HEK293 (cell line): ENCODE results near the gene XAF1.

Source experiments
- CTCF ChIA-PET: fragments of 350-600 bp; formaldehyde crosslinking; extraction: SDS; loops from one replicate; lab custom pipeline; 2021; ENCODE audit warnings: antibody characterized with exemption; lab: Yijun Ruan, JAX
- POLR2A ChIA-PET: fragments of 300-600 bp; formaldehyde crosslinking; extraction: SDS; loops from one replicate; lab custom pipeline; 2020; ENCODE audit warnings: antibody characterized with exemption, inconsistent platforms; lab: Yijun Ruan, JAX
- H3K27ac ChIP-seq: fragments of 200-500 bp; sonication (Bioruptor generic); 2 replicates; pipeline ENCODE4 v1.5.1; 2014; ENCODE audit warnings: low read depth, low read length, control low read depth, inconsistent platforms; ENCODE audit errors: extremely low read depth
- H3K36me3 ChIP-seq, 2 experiments: fragments of 200-500 bp in 1 of 2; sonication (Bioruptor generic) in 1 of 2; 1 replicate in 1 of 2; 2 replicates in 1 of 2; pipeline ENCODE4 v1.5.1; 2014 to 2017; ENCODE audit warnings: inconsistent platforms in 2 of 2, low read length in 2 of 2; ENCODE audit not compliant: control insufficient read depth in 2 of 2, insufficient read depth in 1 of 2
- H3K4me1 ChIP-seq: fragments of 200-500 bp; sonication (Bioruptor generic); 2 replicates; pipeline ENCODE4 v1.5.1; 2014; ENCODE audit warnings: mild to moderate bottlenecking, low read length, inconsistent platforms; ENCODE audit not compliant: control insufficient read depth, insufficient read depth
- H3K4me3 ChIP-seq: 2 replicates; pipeline ENCODE4 v1.5.1; 2011; ENCODE audit warnings: low read depth, mild to moderate bottlenecking, control low read depth, low read length, moderate library complexity
- H3K9me3 ChIP-seq: fragments of 200-500 bp; sonication (Bioruptor generic); 2 replicates; pipeline ENCODE4 v1.5.1; 2014; ENCODE audit warnings: low read depth, low read length, inconsistent platforms; ENCODE audit not compliant: control insufficient read depth, insufficient read depth
- GLI2 ChIP-seq: fragments of 450-650 bp; formaldehyde crosslinking; IDR thresholded peaks from 2 replicates; pipeline ENCODE4; 2017; ENCODE audit warnings: missing biosample characterization, missing genetic modification characterization, low read depth, borderline replicate concordance
- HIC1 ChIP-seq: fragments of 450-650 bp; formaldehyde crosslinking; IDR thresholded peaks from 2 replicates; pipeline ENCODE4 v1.5.1; 2016; ENCODE audit warnings: missing biosample characterization, missing genetic modification characterization
- PRDM10 ChIP-seq: fragments of 450-650 bp; formaldehyde crosslinking; IDR thresholded peaks from 2 replicates; pipeline ENCODE4 v1.5.1; 2016; ENCODE audit warnings: missing biosample characterization, missing genetic modification characterization
- TRIM28 ChIP-seq: IDR thresholded peaks from 2 replicates; pipeline ENCODE4 v1.6.1; 2011; ENCODE audit warnings: low read length, control low read depth, borderline replicate concordance
- ZBTB1 ChIP-seq: fragments of 450-650 bp; formaldehyde crosslinking; IDR thresholded peaks from 2 replicates; pipeline ENCODE4 v1.5.1; 2016; ENCODE audit warnings: missing biosample characterization, missing genetic modification characterization
- ZBTB10 ChIP-seq: fragments of 450-650 bp; formaldehyde crosslinking; IDR thresholded peaks from 2 replicates; pipeline ENCODE4 v1.5.1; 2016; ENCODE audit warnings: missing biosample characterization, missing genetic modification characterization
- ZBTB44 ChIP-seq: fragments of 450-650 bp; IDR thresholded peaks from 2 replicates; pipeline ENCODE4 v1.5.1; 2018; ENCODE audit warnings: missing biosample characterization, mild to moderate bottlenecking, missing genetic modification characterization
- ZBTB8A ChIP-seq: fragments of 450-650 bp; formaldehyde crosslinking; IDR thresholded peaks from 2 replicates; pipeline ENCODE4 v1.5.1; 2016; ENCODE audit warnings: missing biosample characterization, missing genetic modification characterization
- ZNF184 ChIP-seq: fragments of 450-650 bp; IDR thresholded peaks from 2 replicates; pipeline ENCODE4 v1.5.1; 2018; ENCODE audit warnings: missing biosample characterization, mild to moderate bottlenecking, missing genetic modification characterization
- ZNF202 ChIP-seq: fragments of 450-650 bp; formaldehyde crosslinking; IDR thresholded peaks from 2 replicates; pipeline ENCODE4 v1.5.1; 2016; ENCODE audit warnings: missing biosample characterization, missing genetic modification characterization, borderline replicate concordance
- ZNF37A ChIP-seq: fragments of 450-650 bp; IDR thresholded peaks from 2 replicates; pipeline ENCODE4 v1.5.1; 2018; ENCODE audit warnings: missing biosample characterization, missing genetic modification characterization
- ZNF398 ChIP-seq: fragments of 450-650 bp; formaldehyde crosslinking; IDR thresholded peaks from 2 replicates; pipeline ENCODE4 v1.5.1; 2017; ENCODE audit warnings: missing biosample characterization, missing genetic modification characterization
- ZNF510 ChIP-seq: fragments of 450-650 bp; formaldehyde crosslinking; IDR thresholded peaks from 2 replicates; pipeline ENCODE4 v1.5.1; 2018; ENCODE audit warnings: mild to moderate bottlenecking, missing genetic modification characterization, missing biosample characterization; ENCODE audit not compliant: insufficient replicate concordance
- ZNF529 ChIP-seq: fragments of 450-650 bp; formaldehyde crosslinking; IDR thresholded peaks from 2 replicates; pipeline ENCODE4 v1.5.1; 2017; ENCODE audit warnings: missing genetic modification characterization, missing biosample characterization; ENCODE audit not compliant: insufficient replicate concordance
- ZNF571 ChIP-seq: fragments of 450-650 bp; formaldehyde crosslinking; IDR thresholded peaks from 2 replicates; pipeline ENCODE4 v1.5.0; 2017; ENCODE audit warnings: missing biosample characterization, missing genetic modification characterization
- ZNF585B ChIP-seq: fragments of 450-650 bp; formaldehyde crosslinking; IDR thresholded peaks from 2 replicates; pipeline ENCODE4 v1.5.1; 2016; ENCODE audit warnings: missing biosample characterization, missing genetic modification characterization
- ZNF654 ChIP-seq: fragments of 450-650 bp; formaldehyde crosslinking; IDR thresholded peaks from 2 replicates; pipeline ENCODE4 v1.5.1; 2016; ENCODE audit warnings: low read depth, missing biosample characterization, missing genetic modification characterization
- ZNF660 ChIP-seq: fragments of 450-650 bp; IDR thresholded peaks from 2 replicates; pipeline ENCODE4 v1.5.1; 2018; ENCODE audit warnings: missing biosample characterization, mild to moderate bottlenecking, missing genetic modification characterization
- ZNF785 ChIP-seq: fragments of 450-650 bp; formaldehyde crosslinking; IDR thresholded peaks from 2 replicates; pipeline ENCODE4 v1.5.1; 2016; ENCODE audit warnings: missing biosample characterization, missing genetic modification characterization
- ZNF830 ChIP-seq: fragments of 450-650 bp; IDR thresholded peaks from 2 replicates; pipeline ENCODE4 v1.5.0; 2018; ENCODE audit warnings: missing biosample characterization, missing genetic modification characterization, low read depth, mild to moderate bottlenecking, moderate library complexity

Gene XAF1

GRCh38 chr17:6755731-6756184 is at the start of gene XAF1:
XAF1 (plus strand) TSS chr17:6756046; CDS start chr17:6756079, 33 bp downstream.
- no peaks in the 10 kb centered on the region; the same call in 1 of the 2 replicates for H3K4me1 ChIP-seq
- TF ChIP-seq ZNF585B (tag by site-specific recombination) = no peak
- no peak for TF ChIP-seq ZBTB44 (tag by site-specific recombination)
- no peak for TF ChIP-seq ZNF529
- no peak for TF ChIP-seq ZNF184 (tag by site-specific recombination)
- TF ChIP-seq ZNF830 (tag by site-specific recombination) = no peak
- no peak for TF ChIP-seq ZNF571 (tag by site-specific recombination)
- TF ChIP-seq ZNF398 (tag by site-specific recombination) = no peak
- no peak for TF ChIP-seq ZNF202 (tag by site-specific recombination)
- no peak for TF ChIP-seq ZNF654
- no peak for TF ChIP-seq ZBTB10
- no peak for TF ChIP-seq TRIM28
- no peak for TF ChIP-seq ZNF510
- no peak for TF ChIP-seq ZBTB8A
- TF ChIP-seq GLI2 = no peak
- TF ChIP-seq, all 188 proteins: peak for 0
- no peaks in the 10 kb centered on the region for H3K36me3 ChIP-seq
- H3K4me3 ChIP-seq = no peak within 1 kb of the TSS
- POLR2A ChIA-PET = interaction anchor here (0.7 kb wide), 1 partner anchor 931 kb away, joined by 4 read pairs; no protein-coding TSS in a partner anchor
- H3K9me3 ChIP-seq = no peaks in the 10 kb centered on the region
- no peak within 1 kb of the TSS for H3K27ac ChIP-seq
- CTCF ChIA-PET = interaction anchor here (0.6 kb wide), 1 partner anchor 63 kb away, joined by 3 read pairs; no protein-coding TSS in a partner anchor

- no peak for TF ChIP-seq HIC1
- TF ChIP-seq ZNF785 (tag by site-specific recombination) = no peak
- TF ChIP-seq ZNF37A (tag by site-specific recombination) = no peak
- TF ChIP-seq ZBTB1 (tag by site-specific recombination) = no peak
- TF ChIP-seq PRDM10 (tag by site-specific recombination) = no peak
- no peak for TF ChIP-seq ZNF660 (tag by site-specific recombination)
- TF ChIP-seq ZNF830 (tag by site-specific recombination) = no peak
- no peaks in the 10 kb centered on the region; the same call in 1 of the 2 replicates for H3K4me1 ChIP-seq
- no peak overlapping the region for H3K27ac ChIP-seq
- ChIA-PET CTCF (interaction anchor here (2.5 kb wide), 1 partner anchor 40 kb away, joined by 7 read pairs; no protein-coding TSS in a partner anchor), POLR2A (no interaction called here)
- H3K4me3 ChIP-seq = no peak overlapping the region
- no peaks in the 10 kb centered on the region for H3K9me3 ChIP-seq
- no peaks in the 10 kb centered on the region for H3K36me3 ChIP-seq
These were observed 49.3 kb upstream of the XAF1 start for GRCh38 chr17:6706499-6706898.
